Measurements from ENCODE around the gene PHC2. TPM values are rescaled to one million over a fixed set of nuclear protein-coding genes. Genes with fewer than 3 reads are reported as not detected.

PHC2 gene
- total RNA-seq, 1 donor from 2014 or later: 65.0 TPM

- no peak for TF ChIP-seq EZH2 (IDR thresholded peaks at IDR 0.05)
- no peak for TF ChIP-seq CTCF (IDR thresholded peaks at IDR 0.05)
- TF ChIP-seq EZH2phosphoT487 (IDR thresholded peaks at IDR 0.05): no peak
- H3K4me1 ChIP-seq: peaks cover 76% of the 10 kb centered on the region
- H3K36me3 ChIP-seq: no peaks in the 10 kb centered on the region
- peaks cover 58% of the 10 kb centered on the region for H3F3A ChIP-seq (ENCODE audit: low read depth)
- no peak for DNase-seq (ENCODE audit: low spot score)
- H3K27me3 Mint-ChIP-seq (ENCODE audit: insufficient read depth, low read depth): peaks cover 2% of the 10 kb centered on the region
- no peaks in the 10 kb centered on the region for H3K9me3 ChIP-seq (ENCODE audit: low read depth)
- H2AFZ ChIP-seq (replicated peaks): no peak overlapping the region
- H4K20me1 ChIP-seq (ENCODE audit: low read depth): peaks cover 77% of the 10 kb centered on the region
- peaks cover 75% of the 10 kb centered on the region for H3K79me2 ChIP-seq (ENCODE audit: low read depth)
- peak overlapping the region; percentile 66 for H3K4me3 ChIP-seq
- no peaks in the 10 kb centered on the region for H3K9me3 Mint-ChIP-seq
- H3K27me3 ChIP-seq: peaks cover 14% of the 10 kb centered on the region
- no peak overlapping the region for H3K9ac ChIP-seq
- H3K4me3 Mint-ChIP-seq: peak overlapping the region; percentile 92
- H3K27ac ChIP-seq: no peak overlapping the region
- H3K4me1 Mint-ChIP-seq: peaks cover 75% of the 10 kb centered on the region
- peak overlapping the region; percentile 55 for H3K27ac Mint-ChIP-seq
- peak overlapping the region; percentile 95 for H3K4me2 ChIP-seq
- peaks cover 25% of the 10 kb centered on the region for H3K36me3 Mint-ChIP-seq
Measured at GRCh38 chr1:33346533-33346926, 84.4 kb downstream of the PHC2 start.

- H3K36me3 Mint-ChIP-seq: peaks cover 32% of the 10 kb centered on the region
- H3K9ac ChIP-seq: no peak overlapping the region
- peak overlapping the region; percentile 95 for H3K4me2 ChIP-seq
- no peaks in the 10 kb centered on the region for H3K9me3 ChIP-seq (ENCODE audit: low read depth)
- no peak overlapping the region for H2AFZ ChIP-seq (replicated peaks)
- H3K27ac ChIP-seq: no peak overlapping the region
- no peak overlapping the region for H3K4me3 ChIP-seq
- peaks cover 79% of the 10 kb centered on the region for H3K4me1 ChIP-seq
- H4K20me1 ChIP-seq (ENCODE audit: low read depth): peaks cover 92% of the 10 kb centered on the region
- H3F3A ChIP-seq (ENCODE audit: low read depth): peaks cover 73% of the 10 kb centered on the region
- H3K4me3 Mint-ChIP-seq: peak overlapping the region; percentile 44
- H3K27me3 ChIP-seq: no peaks in the 10 kb centered on the region
- H3K4me1 Mint-ChIP-seq: peaks cover 79% of the 10 kb centered on the region
- H3K36me3 ChIP-seq: no peaks in the 10 kb centered on the region
- H3K27ac Mint-ChIP-seq: no peak overlapping the region
- H3K27me3 Mint-ChIP-seq (ENCODE audit: insufficient read depth, low read depth): peaks cover 2% of the 10 kb centered on the region
- H3K79me2 ChIP-seq (ENCODE audit: low read depth): peaks cover 90% of the 10 kb centered on the region
- TF ChIP-seq EZH2phosphoT487 (IDR thresholded peaks at IDR 0.05): no peak
- no peak for TF ChIP-seq EZH2 (IDR thresholded peaks at IDR 0.05)
- TF ChIP-seq CTCF (IDR thresholded peaks at IDR 0.05): no peak
- H3K9me3 Mint-ChIP-seq: no peaks in the 10 kb centered on the region
- DNase-seq (ENCODE audit: low spot score): no peak
Measured at GRCh38 chr1:33344896-33345560, 85.9 kb downstream of the PHC2 start.

- no peaks in the 10 kb centered on the region for H3K27me3 ChIP-seq
- H3K4me3 ChIP-seq: no peak overlapping the region
- TF ChIP-seq EZH2 (IDR thresholded peaks at IDR 0.05) (no peak), EZH2phosphoT487 (IDR thresholded peaks at IDR 0.05) (no peak), CTCF (IDR thresholded peaks at IDR 0.05) (no peak)
- Mint-ChIP-seq H3K36me3 (peaks cover 32% of the 10 kb centered on the region), H3K9me3 (no peaks in the 10 kb centered on the region), H3K27me3 (ENCODE audit: insufficient read depth, low read depth) (peaks cover 2% of the 10 kb centered on the region), H3K27ac (peak overlapping the region; percentile 87), H3K4me3 (peak overlapping the region; percentile 34), H3K4me1 (peaks cover 93% of the 10 kb centered on the region)
- H3K27ac ChIP-seq: no peak overlapping the region
- H3K4me1 ChIP-seq: peaks cover 94% of the 10 kb centered on the region
- H4K20me1 ChIP-seq (ENCODE audit: low read depth): peaks cover 96% of the 10 kb centered on the region
- H3K79me2 ChIP-seq (ENCODE audit: low read depth): peaks cover 91% of the 10 kb centered on the region
- no peaks in the 10 kb centered on the region for H3K36me3 ChIP-seq
- no peaks in the 10 kb centered on the region for H3K9me3 ChIP-seq (ENCODE audit: low read depth)
- no peak for DNase-seq (ENCODE audit: low spot score)
- no peak overlapping the region for H3K9ac ChIP-seq
- peak overlapping the region; percentile 43 for H3K4me2 ChIP-seq
- no peak overlapping the region for H2AFZ ChIP-seq (replicated peaks)
- H3F3A ChIP-seq (ENCODE audit: low read depth): peaks cover 86% of the 10 kb centered on the region
Measured at GRCh38 chr1:33343539-33343938, 87.4 kb downstream of the PHC2 start.
